Measurements from ENCODE around the gene CANX.
"Not testable (repeated sequence)": the region's sequence is repeated elsewhere in the genome, so short reads cannot be mapped to it uniquely, and the experiment has no call there.

CANX gene

GRCh38 chr5:179678223-179679013 is 20.3 kb upstream of the CANX start:
- Histone ChIP-seq H3K36me3 (ENCODE audit: control insufficient read depth, insufficient read depth, low read length) (no peaks in the 10 kb centered on the region), H3K27ac (ENCODE audit: insufficient read depth, low read length, poor library complexity, severe bottlenecking) (peak overlapping the region; percentile 83), H3K27me3 (replicated peaks; ENCODE audit: control insufficient read depth, insufficient read depth, low read length, poor library complexity, severe bottlenecking) (no peaks in the 10 kb centered on the region), H3K4me3 (ENCODE audit: insufficient read depth, low read depth, low read length, poor library complexity, severe bottlenecking) (peak overlapping the region; percentile 76), H3K4me1 (ENCODE audit: control insufficient read depth, insufficient read depth, low read length, poor library complexity, severe bottlenecking) (peaks cover 14% of the 10 kb centered on the region), H3K9me3 (ENCODE audit: control insufficient read depth, low read length) (no peaks in the 10 kb centered on the region)
- DNase-seq: peak; percentile 86 to 91 (median 89)

GRCh38 chr5:179679014-179679674 is 19.6 kb upstream of the CANX start:
- Histone ChIP-seq H3K4me3 (ENCODE audit: insufficient read depth, low read depth, low read length, poor library complexity, severe bottlenecking) (peak overlapping the region; percentile 76), H3K9me3 (ENCODE audit: control insufficient read depth, low read length) (no peaks in the 10 kb centered on the region), H3K4me1 (ENCODE audit: control insufficient read depth, insufficient read depth, low read length, poor library complexity, severe bottlenecking) (peaks cover 14% of the 10 kb centered on the region), H3K27me3 (replicated peaks; ENCODE audit: control insufficient read depth, insufficient read depth, low read length, poor library complexity, severe bottlenecking) (no peaks in the 10 kb centered on the region), H3K27ac (ENCODE audit: insufficient read depth, low read length, poor library complexity, severe bottlenecking) (peak overlapping the region; percentile 83), H3K36me3 (ENCODE audit: control insufficient read depth, insufficient read depth, low read length) (no peaks in the 10 kb centered on the region)
- peak; percentile 50 to 65 (median 50) for DNase-seq

DNA sequence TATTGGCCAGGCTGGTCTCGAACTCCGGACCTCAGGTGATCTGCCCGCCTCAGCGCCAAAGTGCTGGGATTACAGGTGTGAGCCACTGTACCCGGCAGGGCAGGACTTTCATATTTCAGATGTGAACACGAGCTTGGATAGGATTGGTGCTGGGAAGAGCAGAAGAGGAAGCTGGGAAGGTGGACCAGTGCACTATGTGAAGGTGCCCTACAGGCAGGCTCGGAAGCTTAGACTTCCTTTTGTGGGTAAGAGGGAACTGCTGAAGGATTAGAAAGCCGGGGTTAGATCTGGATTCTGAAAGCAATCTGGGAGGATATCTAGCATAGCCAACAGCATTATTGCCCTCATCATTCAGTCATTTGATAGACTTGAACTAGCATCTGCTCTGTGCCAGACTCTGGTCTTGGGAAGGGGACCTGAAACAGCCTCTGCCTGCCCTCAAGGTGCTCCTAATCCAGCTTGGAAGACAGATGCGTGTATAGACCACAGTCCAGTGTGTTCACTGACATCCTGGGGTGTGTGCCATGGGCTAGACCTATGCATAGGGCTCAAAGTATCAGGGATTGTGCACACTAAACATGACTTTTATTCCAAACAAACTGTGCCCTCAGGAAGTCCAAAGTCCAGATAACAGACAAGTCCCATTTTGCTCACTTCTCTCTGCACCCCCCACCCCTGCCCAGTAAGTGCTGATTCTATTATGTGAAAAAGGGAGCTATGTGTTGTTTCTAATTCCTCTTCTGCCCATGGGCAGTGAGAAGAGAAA is 18.6 kb upstream of the CANX start:
- DNase-seq: no peak
- H3K36me3 ChIP-seq (ENCODE audit: control insufficient read depth, insufficient read depth, low read length): no peaks in the 10 kb centered on the region
- H3K4me1 ChIP-seq (ENCODE audit: control insufficient read depth, insufficient read depth, low read length, poor library complexity, severe bottlenecking): peaks cover 14% of the 10 kb centered on the region
- H3K27ac ChIP-seq (ENCODE audit: insufficient read depth, low read length, poor library complexity, severe bottlenecking): no peak overlapping the region
- no peak overlapping the region for H3K4me3 ChIP-seq (ENCODE audit: insufficient read depth, low read depth, low read length, poor library complexity, severe bottlenecking)
- H3K9me3 ChIP-seq (ENCODE audit: control insufficient read depth, low read length): no peaks in the 10 kb centered on the region
- no peaks in the 10 kb centered on the region for H3K27me3 ChIP-seq (replicated peaks; ENCODE audit: control insufficient read depth, insufficient read depth, low read length, poor library complexity, severe bottlenecking)

DNA sequence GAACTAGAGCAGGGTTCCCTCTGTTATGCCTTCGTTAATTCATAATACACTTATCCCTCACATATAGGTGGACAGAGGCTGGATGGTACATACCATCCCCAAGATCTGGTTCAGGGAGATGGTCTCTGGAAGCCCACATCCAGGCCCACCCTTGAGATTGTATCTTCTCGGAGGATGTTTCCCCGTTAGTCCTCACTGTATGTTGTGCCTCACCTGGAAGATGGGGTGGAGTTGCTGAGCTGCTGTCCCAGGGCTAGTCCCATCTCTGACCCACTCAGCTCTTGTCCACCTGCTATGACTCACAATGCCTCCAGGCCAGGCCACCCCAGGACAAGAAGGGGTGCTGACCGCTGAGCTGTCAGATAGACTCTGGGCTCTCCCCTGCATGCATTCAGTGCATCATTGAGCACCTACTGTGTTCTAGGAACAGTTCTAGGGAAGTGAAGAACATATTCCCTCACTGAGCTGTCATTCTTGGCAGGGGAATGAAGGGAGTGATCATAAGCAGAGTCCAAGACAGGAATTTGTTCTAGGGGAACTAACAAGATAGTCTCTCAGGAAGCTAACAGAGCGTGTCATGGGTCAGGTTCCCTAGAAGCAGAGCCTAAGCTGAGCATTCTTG is 17.9 kb upstream of the CANX start, which contains the start of gene CBY3:
Gene CBY3 (minus strand): TSS at position 255 of the 622 bp plus-strand sequence. CDS start 116 bp downstream, at position 139.
- Histone ChIP-seq H3K27me3 (replicated peaks; ENCODE audit: control insufficient read depth, insufficient read depth, low read length, poor library complexity, severe bottlenecking) (no peaks in the 10 kb centered on the region), H3K27ac (ENCODE audit: insufficient read depth, low read length, poor library complexity, severe bottlenecking) (no peak within 1 kb of the TSS), H3K4me3 (ENCODE audit: insufficient read depth, low read depth, low read length, poor library complexity, severe bottlenecking) (no peak within 1 kb of the TSS), H3K36me3 (ENCODE audit: control insufficient read depth, insufficient read depth, low read length) (no peaks in the 10 kb centered on the region), H3K4me1 (ENCODE audit: control insufficient read depth, insufficient read depth, low read length, poor library complexity, severe bottlenecking) (peaks cover 14% of the 10 kb centered on the region), H3K9me3 (ENCODE audit: control insufficient read depth, low read length) (no peaks in the 10 kb centered on the region)
- DNase-seq: no peak

- H3K9me3 ChIP-seq (ENCODE audit: control insufficient read depth, low read length); H3K4me3 ChIP-seq (ENCODE audit: insufficient read depth, low read depth, low read length, poor library complexity, severe bottlenecking); H3K27me3 ChIP-seq (replicated peaks; ENCODE audit: control insufficient read depth, insufficient read depth, low read length, poor library complexity, severe bottlenecking); H3K4me1 ChIP-seq (ENCODE audit: control insufficient read depth, insufficient read depth, low read length, poor library complexity, severe bottlenecking); DNase-seq; H3K27ac ChIP-seq (ENCODE audit: insufficient read depth, low read length, poor library complexity, severe bottlenecking); H3K36me3 ChIP-seq (ENCODE audit: control insufficient read depth, insufficient read depth, low read length): not testable (repeated sequence)
These were observed 9.6 kb upstream of the CANX start for GRCh38 chr5:179689212-179689611.

- no peaks in the 10 kb centered on the region for H3K36me3 ChIP-seq (ENCODE audit: control insufficient read depth, insufficient read depth, low read length)
- no peaks in the 10 kb centered on the region for H3K27me3 ChIP-seq (replicated peaks; ENCODE audit: control insufficient read depth, insufficient read depth, low read length, poor library complexity, severe bottlenecking)
- peaks cover 16% of the 10 kb centered on the region for H3K4me1 ChIP-seq (ENCODE audit: control insufficient read depth, insufficient read depth, low read length, poor library complexity, severe bottlenecking)
- no peaks in the 10 kb centered on the region for H3K9me3 ChIP-seq (ENCODE audit: control insufficient read depth, low read length)
- H3K27ac ChIP-seq (ENCODE audit: insufficient read depth, low read length, poor library complexity, severe bottlenecking): no peak overlapping the region
- no peak overlapping the region for H3K4me3 ChIP-seq (ENCODE audit: insufficient read depth, low read depth, low read length, poor library complexity, severe bottlenecking)
- no peak for DNase-seq
These were observed 4.2 kb upstream of the CANX start for GRCh38 chr5:179694561-179694960.

DNA sequence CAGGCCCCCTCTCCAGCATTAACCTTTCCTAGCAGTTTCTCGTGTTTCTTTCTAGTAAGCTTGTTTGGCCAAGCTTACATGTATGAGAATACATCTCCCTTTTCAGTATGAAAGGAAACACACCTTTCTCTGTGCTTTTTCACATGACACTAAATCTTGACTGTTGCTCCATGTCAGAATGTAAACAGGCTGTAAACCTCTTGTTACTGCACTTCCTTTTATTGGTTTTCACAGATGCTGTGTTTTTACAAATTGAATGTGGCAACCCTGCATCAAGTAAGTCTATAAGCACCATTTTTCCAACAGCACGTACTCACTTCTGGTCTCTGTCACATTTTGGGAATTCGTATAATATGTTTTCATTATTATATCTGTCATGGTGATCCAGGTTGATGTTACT is 2.2 kb upstream of the CANX start:
- Histone ChIP-seq H3K27ac (ENCODE audit: insufficient read depth, low read length, poor library complexity, severe bottlenecking) (no peak overlapping the region), H3K4me3 (ENCODE audit: insufficient read depth, low read depth, low read length, poor library complexity, severe bottlenecking) (no peak overlapping the region)
- DNase-seq: no peak

DNA sequence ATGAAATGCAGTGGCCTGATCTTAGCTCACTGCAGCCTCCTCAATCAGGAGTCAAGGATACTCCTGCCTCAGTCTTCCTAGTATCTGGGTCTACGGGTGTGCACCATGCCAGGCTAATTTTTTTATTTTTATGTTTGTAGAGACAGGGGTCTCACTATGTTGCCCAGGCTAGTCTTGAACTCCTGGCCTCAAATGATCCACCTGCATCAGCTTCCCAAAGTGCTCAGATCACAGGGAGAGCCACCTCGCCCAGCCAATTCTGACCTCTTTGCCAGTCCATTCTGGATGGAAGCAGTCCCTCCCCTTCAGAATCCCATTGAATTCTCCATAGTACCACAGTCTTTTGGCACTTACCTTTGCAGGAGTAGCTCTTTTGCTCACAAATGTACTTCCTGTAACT is 1.7 kb upstream of the CANX start:
- Histone ChIP-seq H3K27me3 (replicated peaks; ENCODE audit: control insufficient read depth, insufficient read depth, low read length, poor library complexity, severe bottlenecking) (no peaks in the 10 kb centered on the region), H3K9me3 (ENCODE audit: control insufficient read depth, low read length) (no peaks in the 10 kb centered on the region), H3K27ac (ENCODE audit: insufficient read depth, low read length, poor library complexity, severe bottlenecking) (peak overlapping the region; percentile 96), H3K36me3 (ENCODE audit: control insufficient read depth, insufficient read depth, low read length) (no peaks in the 10 kb centered on the region), H3K4me3 (ENCODE audit: insufficient read depth, low read depth, low read length, poor library complexity, severe bottlenecking) (no peak overlapping the region), H3K4me1 (ENCODE audit: control insufficient read depth, insufficient read depth, low read length, poor library complexity, severe bottlenecking) (peaks cover 29% of the 10 kb centered on the region)
- DNase-seq: no peak

More for the DNA sequence above, 2.2 kb upstream of the CANX start:
- Histone ChIP-seq H3K4me1 (ENCODE audit: control insufficient read depth, insufficient read depth, low read length, poor library complexity, severe bottlenecking) (peaks cover 26% of the 10 kb centered on the region), H3K36me3 (ENCODE audit: control insufficient read depth, insufficient read depth, low read length) (no peaks in the 10 kb centered on the region), H3K9me3 (ENCODE audit: control insufficient read depth, low read length) (no peaks in the 10 kb centered on the region), H3K27me3 (replicated peaks; ENCODE audit: control insufficient read depth, insufficient read depth, low read length, poor library complexity, severe bottlenecking) (no peaks in the 10 kb centered on the region)

- not testable (repeated sequence) for H3K4me3 ChIP-seq (ENCODE audit: insufficient read depth, low read depth, low read length, poor library complexity, severe bottlenecking); DNase-seq; H3K27me3 ChIP-seq (replicated peaks; ENCODE audit: control insufficient read depth, insufficient read depth, low read length, poor library complexity, severe bottlenecking); H3K9me3 ChIP-seq (ENCODE audit: control insufficient read depth, low read length); H3K36me3 ChIP-seq (ENCODE audit: control insufficient read depth, insufficient read depth, low read length)
- Histone ChIP-seq H3K4me1 (ENCODE audit: control insufficient read depth, insufficient read depth, low read length, poor library complexity, severe bottlenecking) (peaks cover 29% of the 10 kb centered on the region), H3K27ac (ENCODE audit: insufficient read depth, low read length, poor library complexity, severe bottlenecking) (peak overlapping the region; percentile 96)
These were observed 1.2 kb upstream of the CANX start for GRCh38 chr5:179697543-179697942.

All from effector memory CD4-positive, alpha-beta T cell (primary cell).